ENCODE data around the gene PABPN1L.

PABPN1L gene

GRCh38 chr16:88835818-88836217 is 30.6 kb downstream of the PABPN1L start:
- Histone ChIP-seq H3K36me3 (ENCODE audit: control insufficient read depth in 2 of 2, insufficient read depth in 2 of 2, low read length in 2 of 2) (peaks cover 15 to 16% of the 10 kb centered on the region in 2 donors), H3K4me1 (ENCODE audit: control insufficient read depth, insufficient read depth, low read length) (no peaks in the 10 kb centered on the region), H3K27me3 (ENCODE audit: control insufficient read depth in 1 of 2, insufficient read depth in 2 of 2, low read length in 2 of 2) (no peaks in the 10 kb centered on the region), H3K9me3 (ENCODE audit: control insufficient read depth in 2 of 2, low read length in 2 of 2) (no peaks in the 10 kb centered on the region), H3K27ac (ENCODE audit: low read length) (no peak overlapping the region), H3K4me3 (ENCODE audit: low read length in 2 of 2) (no peak overlapping the region), H3K9ac (ENCODE audit: low read length in 2 of 2) (no peak overlapping the region)

GRCh38 chr16:88835383-88835782 is 31.1 kb downstream of the PABPN1L start:
- Histone ChIP-seq H3K4me1 (ENCODE audit: control insufficient read depth, insufficient read depth, low read length) (no peaks in the 10 kb centered on the region), H3K27me3 (ENCODE audit: control insufficient read depth in 1 of 2, insufficient read depth in 2 of 2, low read length in 2 of 2) (no peaks in the 10 kb centered on the region), H3K36me3 (ENCODE audit: control insufficient read depth in 2 of 2, insufficient read depth in 2 of 2, low read length in 2 of 2) (peaks cover 12 to 14% of the 10 kb centered on the region in 2 donors), H3K27ac (ENCODE audit: low read length) (no peak overlapping the region), H3K9ac (ENCODE audit: low read length in 2 of 2) (no peak overlapping the region), H3K4me3 (ENCODE audit: low read length in 2 of 2) (no peak overlapping the region), H3K9me3 (ENCODE audit: control insufficient read depth in 2 of 2, low read length in 2 of 2) (no peaks in the 10 kb centered on the region)

- no peak overlapping the region for H3K4me3 ChIP-seq (ENCODE audit: low read length in 2 of 2)
- H3K4me1 ChIP-seq (ENCODE audit: control insufficient read depth, insufficient read depth, low read length): peaks cover 2% of the 10 kb centered on the region
- H3K36me3 ChIP-seq (ENCODE audit: control insufficient read depth in 2 of 2, insufficient read depth in 2 of 2, low read length in 2 of 2): peaks cover 7 to 9% of the 10 kb centered on the region in 2 donors
- no peaks in the 10 kb centered on the region for H3K9me3 ChIP-seq (ENCODE audit: control insufficient read depth in 2 of 2, low read length in 2 of 2)
- no peak overlapping the region for H3K9ac ChIP-seq (ENCODE audit: low read length in 2 of 2)
- no peak overlapping the region for H3K27ac ChIP-seq (ENCODE audit: low read length)
- no peaks in the 10 kb centered on the region for H3K27me3 ChIP-seq (ENCODE audit: control insufficient read depth in 1 of 2, insufficient read depth in 2 of 2, low read length in 2 of 2)
Measured at GRCh38 chr16:88834670-88835069, 31.8 kb downstream of the PABPN1L start.

GRCh38 chr16:88833086-88833485 is 33.4 kb downstream of the PABPN1L start:
- peaks cover 0 to 8% of the 10 kb centered on the region in 2 donors for H3K36me3 ChIP-seq (ENCODE audit: control insufficient read depth in 2 of 2, insufficient read depth in 2 of 2, low read length in 2 of 2)
- no peak overlapping the region for H3K9ac ChIP-seq (ENCODE audit: low read length in 2 of 2)
- H3K4me3 ChIP-seq (ENCODE audit: low read length in 2 of 2): no peak overlapping the region
- peaks cover 2% of the 10 kb centered on the region for H3K4me1 ChIP-seq (ENCODE audit: control insufficient read depth, insufficient read depth, low read length)
- no peaks in the 10 kb centered on the region for H3K9me3 ChIP-seq (ENCODE audit: control insufficient read depth in 2 of 2, low read length in 2 of 2)
- no peak overlapping the region for H3K27ac ChIP-seq (ENCODE audit: low read length)
- H3K27me3 ChIP-seq (ENCODE audit: control insufficient read depth in 1 of 2, insufficient read depth in 2 of 2, low read length in 2 of 2): no peaks in the 10 kb centered on the region

- peaks cover 2% of the 10 kb centered on the region for H3K4me1 ChIP-seq (ENCODE audit: control insufficient read depth, insufficient read depth, low read length)
- peaks cover 0 to 13% of the 10 kb centered on the region in 2 donors for H3K36me3 ChIP-seq (ENCODE audit: control insufficient read depth in 2 of 2, insufficient read depth in 2 of 2, low read length in 2 of 2)
- no peaks in the 10 kb centered on the region for H3K9me3 ChIP-seq (ENCODE audit: control insufficient read depth in 2 of 2, low read length in 2 of 2)
- no peak overlapping the region for H3K27ac ChIP-seq (ENCODE audit: low read length)
- no peaks in the 10 kb centered on the region for H3K27me3 ChIP-seq (ENCODE audit: control insufficient read depth in 1 of 2, insufficient read depth in 2 of 2, low read length in 2 of 2)
- H3K9ac ChIP-seq (ENCODE audit: low read length in 2 of 2): no peak overlapping the region
- no peak overlapping the region for H3K4me3 ChIP-seq (ENCODE audit: low read length in 2 of 2)
Measured at GRCh38 chr16:88831838-88832237, 34.6 kb downstream of the PABPN1L start.

GRCh38 chr16:88830783-88831182 is 35.7 kb downstream of the PABPN1L start:
- no peak overlapping the region for H3K27ac ChIP-seq (ENCODE audit: low read length)
- no peak overlapping the region for H3K4me3 ChIP-seq (ENCODE audit: low read length in 2 of 2)
- H3K9ac ChIP-seq (ENCODE audit: low read length in 2 of 2): no peak overlapping the region
- no peaks in the 10 kb centered on the region for H3K27me3 ChIP-seq (ENCODE audit: control insufficient read depth in 1 of 2, insufficient read depth in 2 of 2, low read length in 2 of 2)
- H3K36me3 ChIP-seq (ENCODE audit: control insufficient read depth in 2 of 2, insufficient read depth in 2 of 2, low read length in 2 of 2): peaks cover 0 to 14% of the 10 kb centered on the region in 2 donors
- no peaks in the 10 kb centered on the region for H3K9me3 ChIP-seq (ENCODE audit: control insufficient read depth in 2 of 2, low read length in 2 of 2)
- H3K4me1 ChIP-seq (ENCODE audit: control insufficient read depth, insufficient read depth, low read length): peaks cover 2% of the 10 kb centered on the region

- Histone ChIP-seq H3K27ac (ENCODE audit: low read length) (no peak overlapping the region), H3K4me1 (ENCODE audit: control insufficient read depth, insufficient read depth, low read length) (peaks cover 2% of the 10 kb centered on the region), H3K9me3 (ENCODE audit: control insufficient read depth in 2 of 2, low read length in 2 of 2) (no peaks in the 10 kb centered on the region), H3K9ac (ENCODE audit: low read length in 2 of 2) (no peak overlapping the region), H3K27me3 (ENCODE audit: control insufficient read depth in 1 of 2, insufficient read depth in 2 of 2, low read length in 2 of 2) (no peaks in the 10 kb centered on the region), H3K4me3 (ENCODE audit: low read length in 2 of 2) (no peak overlapping the region), H3K36me3 (ENCODE audit: control insufficient read depth in 2 of 2, insufficient read depth in 2 of 2, low read length in 2 of 2) (peaks cover 0 to 11% of the 10 kb centered on the region in 2 donors)
Measured at GRCh38 chr16:88830258-88830657, 36.2 kb downstream of the PABPN1L start.

GRCh38 chr16:88828711-88829110 is 37.7 kb downstream of the PABPN1L start:
- Histone ChIP-seq H3K4me3 (ENCODE audit: low read length in 2 of 2) (no peak overlapping the region), H3K9ac (ENCODE audit: low read length in 2 of 2) (no peak overlapping the region), H3K27me3 (ENCODE audit: control insufficient read depth in 1 of 2, insufficient read depth in 2 of 2, low read length in 2 of 2) (no peaks in the 10 kb centered on the region), H3K4me1 (ENCODE audit: control insufficient read depth, insufficient read depth, low read length) (peaks cover 2% of the 10 kb centered on the region), H3K27ac (ENCODE audit: low read length) (no peak overlapping the region), H3K36me3 (ENCODE audit: control insufficient read depth in 2 of 2, insufficient read depth in 2 of 2, low read length in 2 of 2) (peaks cover 5 to 10% of the 10 kb centered on the region in 2 donors), H3K9me3 (ENCODE audit: control insufficient read depth in 2 of 2, low read length in 2 of 2) (no peaks in the 10 kb centered on the region)

- Histone ChIP-seq H3K27ac (ENCODE audit: low read length) (no peak overlapping the region), H3K27me3 (ENCODE audit: control insufficient read depth in 1 of 2, insufficient read depth in 2 of 2, low read length in 2 of 2) (no peaks in the 10 kb centered on the region), H3K9me3 (ENCODE audit: control insufficient read depth in 2 of 2, low read length in 2 of 2) (no peaks in the 10 kb centered on the region), H3K4me1 (ENCODE audit: control insufficient read depth, insufficient read depth, low read length) (peaks cover 2% of the 10 kb centered on the region), H3K4me3 (ENCODE audit: low read length in 2 of 2) (no peak overlapping the region), H3K9ac (ENCODE audit: low read length in 2 of 2) (no peak overlapping the region), H3K36me3 (ENCODE audit: control insufficient read depth in 2 of 2, insufficient read depth in 2 of 2, low read length in 2 of 2) (peaks cover 7 to 12% of the 10 kb centered on the region in 2 donors)
Measured at GRCh38 chr16:88827727-88828126, 38.7 kb downstream of the PABPN1L start.

- Histone ChIP-seq H3K4me3 (ENCODE audit: low read length in 2 of 2) (no peak overlapping the region), H3K27ac (ENCODE audit: low read length) (no peak overlapping the region), H3K4me1 (ENCODE audit: control insufficient read depth, insufficient read depth, low read length) (peaks cover 2% of the 10 kb centered on the region), H3K9ac (ENCODE audit: low read length in 2 of 2) (no peak overlapping the region), H3K36me3 (ENCODE audit: control insufficient read depth in 2 of 2, insufficient read depth in 2 of 2, low read length in 2 of 2) (peaks cover 7 to 20% of the 10 kb centered on the region in 2 donors), H3K27me3 (ENCODE audit: control insufficient read depth in 1 of 2, insufficient read depth in 2 of 2, low read length in 2 of 2) (no peaks in the 10 kb centered on the region), H3K9me3 (ENCODE audit: control insufficient read depth in 2 of 2, low read length in 2 of 2) (no peaks in the 10 kb centered on the region)
Measured at GRCh38 chr16:88826070-88826840, 40.2 kb downstream of the PABPN1L start.

- H3K4me3 ChIP-seq (ENCODE audit: low read length in 2 of 2): no peak overlapping the region
- no peaks in the 10 kb centered on the region for H3K9me3 ChIP-seq (ENCODE audit: control insufficient read depth in 2 of 2, low read length in 2 of 2)
- H3K27ac ChIP-seq (ENCODE audit: low read length): no peak overlapping the region
- peaks cover 7 to 22% of the 10 kb centered on the region in 2 donors for H3K36me3 ChIP-seq (ENCODE audit: control insufficient read depth in 2 of 2, insufficient read depth in 2 of 2, low read length in 2 of 2)
- no peaks in the 10 kb centered on the region for H3K27me3 ChIP-seq (ENCODE audit: control insufficient read depth in 1 of 2, insufficient read depth in 2 of 2, low read length in 2 of 2)
- H3K4me1 ChIP-seq (ENCODE audit: control insufficient read depth, insufficient read depth, low read length): peaks cover under 1% of the 10 kb centered on the region
- no peak overlapping the region for H3K9ac ChIP-seq (ENCODE audit: low read length in 2 of 2)
Measured at GRCh38 chr16:88825146-88825545, 41.3 kb downstream of the PABPN1L start.
